Putamen (tissue), 1 donor: Measurements from ENCODE around the gene ARRDC3.
"Not testable (repeated sequence)": the region's sequence is repeated elsewhere in the genome, so short reads cannot be mapped to it uniquely, and the experiment has no call there.

Experiments used
- DNase-seq: peaks from one replicate; pipeline ENCODE4 v3.0.0-alpha.2; 2016; ENCODE audit warnings: low spot score

ARRDC3 gene

GRCh38 chr5:91359962-91360609 is 23.0 kb downstream of the ARRDC3 start:
- no peak for DNase-seq

- DNase-seq = no peak
Measured at GRCh38 chr5:91357806-91358205, 25.3 kb downstream of the ARRDC3 start.

- DNase-seq = no peak
Measured at GRCh38 chr5:91357012-91357634, 26.0 kb downstream of the ARRDC3 start.

- not testable (repeated sequence) for DNase-seq
Measured at GRCh38 chr5:91354867-91355266, 28.2 kb downstream of the ARRDC3 start.

DNA sequence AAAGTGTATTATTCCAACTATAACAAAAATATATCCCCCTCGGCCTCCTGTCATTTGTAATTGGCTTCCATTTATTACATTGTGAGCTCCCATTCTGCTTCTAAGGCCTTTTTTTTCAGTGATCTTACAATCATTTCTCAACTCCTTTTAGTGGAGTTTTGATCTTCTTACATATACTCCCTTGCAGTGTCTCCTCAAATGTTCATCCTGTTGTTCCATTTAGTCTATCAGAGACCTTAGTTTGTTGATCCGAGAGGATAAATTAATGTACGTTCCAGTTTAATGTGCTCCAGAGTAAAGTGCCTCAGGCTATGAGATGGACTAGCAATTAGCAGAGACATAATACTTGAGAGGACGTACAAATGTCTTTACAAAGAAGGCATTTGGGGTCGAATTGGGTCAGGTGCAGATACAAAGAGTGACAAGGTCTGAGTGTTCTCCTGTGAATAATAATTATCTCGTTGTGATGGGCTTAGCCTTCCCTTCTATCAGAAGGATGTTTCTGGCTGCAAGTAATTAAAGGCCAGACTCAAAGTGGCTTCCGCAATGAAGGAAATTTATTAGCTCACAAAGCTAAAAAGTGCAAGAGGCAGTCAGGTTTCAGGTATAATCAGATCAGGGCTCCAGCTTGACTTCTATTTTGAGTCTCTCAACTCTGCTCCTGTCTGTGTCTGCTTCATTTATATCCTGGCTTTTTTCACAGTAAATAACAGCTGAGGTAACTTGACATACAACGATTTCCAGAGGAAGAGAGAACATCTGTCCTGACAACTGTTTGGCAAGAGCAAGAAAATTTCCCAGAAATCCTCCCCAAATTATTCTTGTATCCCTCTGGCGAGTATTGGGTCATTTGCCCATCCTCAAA is 30.1 kb downstream of the ARRDC3 start:
- DNase-seq = no peak

DNA sequence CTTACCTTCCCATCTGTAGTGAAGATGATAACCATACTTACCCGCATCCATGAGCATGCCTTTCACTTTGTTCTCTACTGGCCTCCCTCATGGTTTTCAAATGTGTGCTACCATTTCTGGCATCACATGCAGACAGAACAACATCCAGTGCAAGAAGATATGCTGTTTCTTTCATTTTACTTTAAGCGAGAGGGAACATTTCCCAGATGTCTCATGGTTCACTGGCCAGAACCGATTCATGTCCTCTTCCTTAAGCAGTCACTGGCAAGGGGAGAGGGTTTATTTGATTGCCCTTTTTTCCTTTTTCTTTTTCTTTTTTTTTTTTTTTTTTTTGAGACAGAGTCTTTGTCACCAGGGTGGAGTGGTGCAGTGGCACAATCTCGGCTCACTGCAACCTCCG is 37.7 kb downstream of the ARRDC3 start:
- no peak for DNase-seq

DNA sequence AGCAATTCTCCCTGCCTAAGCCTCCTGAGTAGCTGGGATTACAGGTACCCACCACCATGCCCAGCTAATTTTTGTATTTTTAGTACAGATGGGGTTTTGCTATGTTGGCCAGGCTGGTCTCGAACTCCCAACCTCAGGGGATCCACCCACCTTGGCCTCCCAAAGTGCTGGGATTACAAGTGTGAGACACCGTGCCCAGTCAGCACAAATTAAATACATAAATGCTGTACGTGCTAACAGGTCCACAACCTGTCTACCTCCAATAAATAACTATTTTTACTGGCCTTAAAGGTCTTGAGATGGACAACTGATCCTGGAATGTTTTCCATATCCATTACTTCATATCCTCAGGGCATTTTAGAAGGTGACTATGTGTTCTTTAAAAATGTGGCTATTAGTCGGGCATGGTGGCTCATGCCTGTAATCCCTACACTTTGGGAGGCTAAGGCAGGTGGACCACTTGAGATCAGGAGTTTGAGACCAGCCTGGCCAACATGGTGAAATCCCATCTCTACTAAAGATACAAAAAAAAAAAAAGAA is 38.4 kb downstream of the ARRDC3 start:
- DNase-seq = not testable (repeated sequence)

DNA sequence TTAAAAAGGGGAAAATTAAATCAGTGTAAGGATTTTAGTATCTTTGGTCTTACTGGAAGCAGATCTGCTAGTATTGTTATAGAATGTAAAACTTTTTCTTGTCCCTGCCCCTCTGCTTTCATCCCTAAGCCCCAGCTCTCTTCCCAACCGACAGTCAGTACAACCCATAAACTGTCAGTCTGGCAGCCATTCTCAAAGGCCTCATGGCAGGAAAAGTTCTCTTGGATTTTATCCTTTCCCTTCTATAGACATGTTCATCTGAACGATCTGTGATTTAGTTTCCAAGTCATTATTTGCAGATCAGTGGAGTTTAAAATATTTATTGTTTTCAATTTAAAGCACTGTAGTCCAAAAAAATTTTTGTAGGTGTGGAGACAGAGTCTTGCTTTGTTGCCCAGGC is 39.2 kb downstream of the ARRDC3 start:
- DNase-seq = no peak

GRCh38 chr5:91342931-91343330 is 40.2 kb downstream of the ARRDC3 start:
- DNase-seq = not testable (repeated sequence)

DNA sequence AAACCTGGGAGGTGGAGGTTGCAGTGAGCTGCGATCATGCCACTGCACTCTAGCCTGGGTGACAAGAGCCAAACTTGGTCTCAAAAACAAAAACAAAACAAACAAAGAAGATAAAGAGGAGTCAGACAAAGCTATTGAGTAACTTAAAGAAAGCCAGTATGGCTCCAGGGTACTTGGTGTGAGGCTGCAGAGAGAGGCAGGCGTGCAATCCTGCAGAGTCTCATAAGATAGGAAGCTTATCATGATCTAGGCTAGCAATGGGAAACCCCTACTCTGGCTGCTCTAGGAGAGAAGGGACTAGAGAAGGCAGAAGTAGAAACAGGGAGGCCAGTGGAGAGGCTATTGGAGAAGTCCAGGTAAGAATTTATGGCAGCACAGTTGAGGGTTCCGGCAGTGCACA is 42.0 kb downstream of the ARRDC3 start:
- no peak for DNase-seq

- no peak for DNase-seq
Measured at GRCh38 chr5:91340532-91340931, 42.6 kb downstream of the ARRDC3 start.

GRCh38 chr5:91339063-91339705 is 43.9 kb downstream of the ARRDC3 start:
- peak; percentile 38 for DNase-seq

GRCh38 chr5:91332267-91333045 is 50.7 kb downstream of the ARRDC3 start:
- no peak for DNase-seq

GRCh38 chr5:91331705-91332104 is 51.4 kb downstream of the ARRDC3 start:
- DNase-seq = no peak

DNA sequence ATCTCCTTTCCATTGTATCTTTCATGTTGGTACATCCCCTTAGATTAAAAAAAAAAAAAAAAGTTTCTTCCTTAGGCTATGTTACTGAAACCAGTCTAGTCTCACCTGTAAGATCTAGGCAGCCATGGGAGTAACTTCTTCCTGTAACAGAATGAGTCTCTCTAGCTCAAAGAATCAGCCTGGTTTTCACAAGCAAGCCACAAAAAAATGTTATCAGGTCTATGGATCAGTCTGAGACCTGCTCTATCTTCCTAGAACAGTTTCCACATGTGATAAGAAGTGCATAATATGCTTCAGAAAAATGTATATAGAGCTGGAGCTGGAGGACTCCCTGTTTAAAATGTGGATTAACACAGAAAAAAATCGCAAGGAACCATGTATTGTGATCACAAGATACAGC is 53.8 kb downstream of the ARRDC3 start:
- DNase-seq = no peak

DNA sequence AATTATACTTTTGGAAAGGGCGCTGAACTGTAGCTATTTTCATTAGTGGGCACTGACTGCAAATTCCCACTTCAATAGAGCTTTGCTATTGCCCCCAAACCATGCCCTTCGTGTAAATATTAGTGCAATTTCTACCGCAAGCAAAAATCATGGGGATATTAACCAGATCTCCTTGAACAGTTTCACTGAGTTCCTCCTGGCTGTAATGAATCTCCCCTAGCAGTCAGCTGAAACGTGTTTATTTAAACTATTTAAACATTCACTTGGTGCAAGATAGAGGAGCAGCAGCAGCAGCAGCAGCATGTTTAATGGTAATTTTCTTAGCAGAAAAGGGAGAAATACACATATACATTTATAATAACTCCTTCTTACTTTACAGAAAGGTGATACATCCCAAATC is 54.4 kb downstream of the ARRDC3 start:
- DNase-seq = no peak

- DNase-seq = not testable (repeated sequence)
Measured at GRCh38 chr5:91322981-91323380, 60.1 kb downstream of the ARRDC3 start.

DNA sequence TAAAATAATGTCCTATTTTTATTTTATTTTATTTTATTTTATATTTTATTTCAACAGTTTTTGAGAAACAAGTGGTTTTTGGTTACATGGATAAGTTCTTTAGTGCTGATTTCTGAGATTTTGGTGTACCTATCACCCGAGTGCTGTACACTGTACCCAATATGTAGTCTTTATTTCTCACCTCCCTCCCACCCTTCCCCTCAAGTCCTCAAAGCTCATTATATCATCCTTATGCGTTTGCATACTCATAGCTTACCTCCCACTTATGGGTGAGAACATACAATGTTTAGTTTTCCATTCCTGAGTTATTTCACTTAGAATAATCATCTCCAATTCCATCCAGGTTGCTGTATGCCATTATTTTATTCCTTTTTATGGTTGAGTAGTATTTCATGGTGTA is 63.5 kb downstream of the ARRDC3 start:
- DNase-seq = no peak

DNA sequence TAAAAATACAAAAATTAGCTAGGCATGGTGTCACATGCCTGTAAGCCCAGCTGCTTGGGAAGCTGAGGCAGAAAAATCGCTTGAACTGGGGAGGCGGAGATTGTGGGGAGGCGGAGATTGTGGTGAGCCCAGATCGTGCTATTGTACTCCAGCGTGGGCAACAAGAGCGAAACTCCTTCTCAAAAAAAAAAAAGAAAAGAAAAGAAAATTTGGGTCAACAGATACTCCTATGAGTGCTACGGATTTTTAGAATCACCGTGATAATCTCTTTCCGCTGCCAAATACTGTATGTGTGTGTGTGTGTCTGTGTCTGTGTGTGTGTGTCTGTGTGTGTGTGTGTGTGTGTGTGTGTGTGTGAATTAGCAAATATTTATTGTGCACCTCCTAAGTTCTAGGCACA is 64.4 kb downstream of the ARRDC3 start:
- no peak for DNase-seq
